Ectodermal cell (in vitro differentiated cells): ENCODE data around the gene HSPA1B.
A peak's percentile ranks its signal among the peaks of the same experiment; 100 is the strongest.
"Not testable (repeated sequence)": the region's sequence is repeated elsewhere in the genome, so short reads cannot be mapped to it uniquely, and the experiment has no call there.

Experiments used
- H3K27ac ChIP-seq: 2 replicates; pipeline ENCODE4 v1.7.0; 2013; ENCODE audit warnings: mild to moderate bottlenecking, low read depth, low read length; ENCODE audit not compliant: insufficient read depth, poor library complexity, severe bottlenecking
- H3K27me3 ChIP-seq: 2 replicates; pipeline ENCODE4 v1.7.0; 2013; ENCODE audit warnings: mild to moderate bottlenecking, low read length; ENCODE audit not compliant: insufficient read depth, control insufficient read depth, poor library complexity, severe bottlenecking
- H3K36me3 ChIP-seq: one replicate; pipeline ENCODE4 v1.7.0; 2013; ENCODE audit warnings: low read length; ENCODE audit not compliant: control insufficient read depth, insufficient read depth
- H3K4me1 ChIP-seq: one replicate; pipeline ENCODE4 v1.7.0; 2013; ENCODE audit warnings: low read length; ENCODE audit not compliant: control insufficient read depth, insufficient read depth
- H3K4me3 ChIP-seq: 2 replicates; pipeline ENCODE4 v1.7.0; 2013; ENCODE audit warnings: low read depth, low read length, control low read depth; ENCODE audit not compliant: insufficient read depth
- H3K9me3 ChIP-seq: 2 replicates; pipeline ENCODE4 v1.7.0; 2013; ENCODE audit warnings: mild to moderate bottlenecking, low read length, moderate library complexity; ENCODE audit not compliant: control insufficient read depth
- WGBS, 2 experiments: methylation state at CpG; one replicate each; pipeline ENCODE4 v1.1.7; 2013; ENCODE audit warnings: missing lambda C conversion rate in 2 of 2; 5-methylcytosine and 5-hydroxymethylcytosine counted together

HSPA1B gene

DNA sequence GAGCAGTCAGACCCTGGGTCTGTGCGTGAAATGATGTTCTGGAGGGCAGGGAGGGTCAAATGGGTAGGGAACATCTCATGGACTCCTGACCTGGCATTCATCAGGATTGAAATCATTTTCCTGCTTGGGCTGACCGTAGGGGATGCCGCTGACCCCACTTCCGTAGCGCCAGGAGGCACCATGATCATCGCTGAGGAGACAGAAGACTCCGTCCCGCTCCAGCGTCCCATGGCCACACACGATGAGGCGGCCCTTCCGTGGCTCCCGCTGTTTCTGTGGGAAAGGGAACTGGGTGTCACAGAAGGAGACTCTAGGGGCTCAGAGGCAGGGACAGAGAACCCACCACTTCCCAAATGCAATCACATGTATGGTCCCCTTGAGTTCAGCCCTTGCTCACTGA is 32.8 kb downstream of the HSPA1B start:
- WGBS, 2 experiments, result 95 to 97% methylated on average over 13 of the region's 13 CpGs
- Histone ChIP-seq H3K36me3 (peaks cover 7% of the 10 kb centered on the region), H3K27ac (no peak overlapping the region), H3K27me3 (no peaks in the 10 kb centered on the region), H3K4me3 (no peak overlapping the region), H3K9me3 (no peaks in the 10 kb centered on the region), H3K4me1 (peaks cover 8% of the 10 kb centered on the region)

DNA sequence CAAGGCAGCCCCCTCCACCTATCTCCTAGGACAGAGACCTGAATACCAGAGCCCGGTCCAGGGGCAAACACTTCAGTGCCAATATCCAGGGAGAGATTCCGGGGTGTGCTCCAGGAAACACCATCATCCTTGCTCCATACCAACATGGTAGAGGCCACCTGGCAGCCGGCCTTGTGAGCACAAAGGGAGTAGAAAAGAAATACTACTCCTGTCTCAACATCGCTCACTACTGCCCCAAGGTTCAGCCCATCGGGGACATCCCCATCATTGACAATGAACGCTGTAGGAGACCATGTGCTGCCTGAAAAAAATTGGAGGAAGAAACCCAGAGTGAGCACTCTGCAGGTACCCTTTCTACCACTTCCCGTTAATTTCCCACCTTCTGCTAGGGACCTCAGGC is 33.6 kb downstream of the HSPA1B start:
- peaks cover 7% of the 10 kb centered on the region for H3K36me3 ChIP-seq
- H3K27me3 ChIP-seq, result no peaks in the 10 kb centered on the region
- peaks cover 9% of the 10 kb centered on the region for H3K4me1 ChIP-seq
- WGBS, 2 experiments, result 91 to 92% methylated on average over 7 of the region's 7 CpGs
- H3K4me3 ChIP-seq, result no peak overlapping the region
- H3K27ac ChIP-seq, result no peak overlapping the region
- no peaks in the 10 kb centered on the region for H3K9me3 ChIP-seq

DNA sequence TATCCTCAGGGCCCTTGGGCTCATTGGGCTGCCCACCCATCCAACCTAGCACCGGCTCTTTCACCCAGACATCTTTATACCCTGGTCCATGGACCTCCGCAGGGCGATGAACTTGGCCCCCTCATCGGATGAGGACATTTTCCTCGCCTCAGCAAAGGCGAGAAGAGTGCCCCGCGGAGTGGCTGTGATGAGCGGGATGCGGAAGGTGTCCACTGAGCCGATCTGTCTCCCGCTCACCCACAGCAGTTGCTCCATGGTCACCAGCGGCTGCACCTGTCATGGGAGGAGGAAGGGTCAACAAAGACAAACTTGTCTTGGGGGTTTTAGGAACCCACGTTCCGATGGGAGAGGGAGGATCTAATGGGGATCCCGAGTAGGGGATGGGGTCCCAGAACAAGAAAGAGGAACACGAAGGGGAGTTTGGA is 34.4 kb downstream of the HSPA1B start:
- 62 to 64% methylated on average over 17 of the region's 17 CpGs for WGBS, 2 experiments
- peaks cover 7% of the 10 kb centered on the region for H3K36me3 ChIP-seq
- H3K27ac ChIP-seq, result no peak overlapping the region
- no peaks in the 10 kb centered on the region for H3K27me3 ChIP-seq
- no peaks in the 10 kb centered on the region for H3K9me3 ChIP-seq
- peaks cover 9% of the 10 kb centered on the region for H3K4me1 ChIP-seq
- peak overlapping the region; percentile 84 for H3K4me3 ChIP-seq

DNA sequence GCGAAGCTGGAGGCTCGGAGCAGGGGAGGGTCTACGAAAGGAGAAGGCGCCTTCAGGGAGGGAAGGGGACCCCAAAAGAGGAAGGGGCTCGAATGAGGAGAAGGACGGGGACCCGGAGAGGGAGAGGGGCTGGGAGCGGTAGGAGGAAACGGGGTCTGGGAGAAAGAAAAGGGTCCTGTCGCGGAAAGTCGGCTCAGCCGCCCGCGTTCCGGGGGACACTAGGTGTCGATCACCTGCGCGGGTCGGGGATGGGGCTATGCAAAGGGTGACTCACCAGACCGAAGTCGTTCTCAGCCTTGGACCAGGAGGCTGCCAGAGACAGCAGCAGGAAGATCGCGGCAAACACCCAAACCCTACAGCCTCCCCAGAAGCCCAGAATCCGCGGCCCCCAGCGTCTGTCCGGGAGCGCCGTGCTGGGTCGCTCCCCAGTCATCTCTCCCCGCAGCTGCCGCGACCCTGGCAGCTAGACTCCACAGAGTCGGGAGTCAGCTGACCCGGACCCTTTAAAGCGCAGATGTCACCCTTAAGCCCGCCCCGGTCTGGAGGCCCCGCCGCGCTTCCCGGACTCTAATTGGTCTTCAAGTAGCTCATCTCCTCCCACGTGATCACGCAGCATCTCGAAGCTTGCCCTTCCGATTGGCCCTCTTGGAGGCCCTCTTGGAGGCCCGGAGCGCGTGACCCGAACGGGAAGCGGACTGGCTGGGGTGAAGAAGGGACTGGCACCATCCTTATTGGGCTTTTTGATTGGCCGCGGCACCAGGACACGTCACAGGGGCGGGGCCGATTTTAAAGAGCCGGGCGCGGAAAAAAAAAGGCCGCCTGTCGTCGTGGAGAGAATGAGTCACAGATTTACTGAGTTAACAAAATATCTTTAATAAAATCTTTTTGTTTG is 35.1 kb downstream of the HSPA1B start, which contains the start of gene NEU1:
NEU1 (minus strand) TSS at position 478 of the 892 bp plus-strand sequence; CDS start at position 433, 45 bp downstream.
- Histone ChIP-seq H3K4me1 (peaks cover 9% of the 10 kb centered on the region), H3K36me3 (peaks cover 7% of the 10 kb centered on the region), H3K9me3 (no peaks in the 10 kb centered on the region), H3K27me3 (no peaks in the 10 kb centered on the region), H3K27ac (peak within 1 kb of the TSS; percentile 91), H3K4me3 (peak within 1 kb of the TSS; percentile 84)
- WGBS, 2 experiments, result 1 to 2% methylated on average over 64 of the region's 64 CpGs

DNA sequence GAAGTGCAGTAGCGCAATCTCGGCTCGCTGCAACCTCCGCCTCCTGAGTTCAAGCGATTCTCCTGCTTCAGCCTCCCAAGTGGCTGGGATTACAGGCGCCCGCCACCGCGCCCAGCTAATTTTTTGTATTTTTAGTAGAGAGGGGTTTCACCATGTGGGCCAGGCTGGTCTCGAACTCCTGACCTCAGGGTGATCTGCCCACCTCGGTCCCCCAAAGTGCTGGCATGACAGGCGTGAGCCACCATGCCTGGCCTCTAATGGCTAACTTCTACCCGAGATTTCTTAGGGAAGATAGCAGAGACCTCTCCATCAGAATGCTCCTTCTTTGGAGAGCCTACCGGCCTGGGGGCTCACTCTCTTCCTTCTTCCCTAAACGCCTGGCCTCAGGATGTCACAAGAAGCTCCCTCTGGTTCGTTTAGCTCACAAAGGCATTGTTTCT is 36.6 kb downstream of the HSPA1B start:
- not testable (repeated sequence) for H3K9me3 ChIP-seq, H3K36me3 ChIP-seq, H3K4me1 ChIP-seq, H3K27me3 ChIP-seq
- peak overlapping the region; percentile 91 for H3K27ac ChIP-seq
- WGBS, 2 experiments, result 34% methylated on average over 16 of the region's 16 CpGs
- peak overlapping the region; percentile 84 for H3K4me3 ChIP-seq

DNA sequence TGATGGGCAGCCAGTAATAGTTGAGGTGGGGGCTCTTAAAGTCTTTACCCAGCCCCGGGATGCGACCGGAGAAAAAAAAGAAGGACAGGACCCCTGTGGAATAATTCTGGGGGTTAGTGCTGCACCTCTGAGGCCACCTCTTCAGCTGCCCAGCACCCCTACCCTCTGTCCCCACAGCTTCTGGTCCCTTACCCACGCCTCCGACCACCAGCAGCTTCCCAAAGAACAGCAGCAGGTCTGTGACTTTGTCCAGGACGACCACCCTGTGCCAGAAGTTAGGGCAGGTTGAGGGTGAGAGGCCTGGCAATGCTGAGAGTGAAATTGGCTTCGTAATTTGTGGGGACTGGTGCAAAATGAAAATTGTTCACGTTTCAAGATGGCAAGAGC is 37.3 kb downstream of the HSPA1B start:
- H3K27ac ChIP-seq, result no peak overlapping the region
- H3K4me1 ChIP-seq, result peaks cover 9% of the 10 kb centered on the region
- no peaks in the 10 kb centered on the region for H3K27me3 ChIP-seq
- peaks cover 2% of the 10 kb centered on the region for H3K36me3 ChIP-seq
- no peaks in the 10 kb centered on the region for H3K9me3 ChIP-seq
- 88 to 90% methylated on average over 8 of the region's 8 CpGs for WGBS, 2 experiments
- H3K4me3 ChIP-seq, result no peak overlapping the region

DNA sequence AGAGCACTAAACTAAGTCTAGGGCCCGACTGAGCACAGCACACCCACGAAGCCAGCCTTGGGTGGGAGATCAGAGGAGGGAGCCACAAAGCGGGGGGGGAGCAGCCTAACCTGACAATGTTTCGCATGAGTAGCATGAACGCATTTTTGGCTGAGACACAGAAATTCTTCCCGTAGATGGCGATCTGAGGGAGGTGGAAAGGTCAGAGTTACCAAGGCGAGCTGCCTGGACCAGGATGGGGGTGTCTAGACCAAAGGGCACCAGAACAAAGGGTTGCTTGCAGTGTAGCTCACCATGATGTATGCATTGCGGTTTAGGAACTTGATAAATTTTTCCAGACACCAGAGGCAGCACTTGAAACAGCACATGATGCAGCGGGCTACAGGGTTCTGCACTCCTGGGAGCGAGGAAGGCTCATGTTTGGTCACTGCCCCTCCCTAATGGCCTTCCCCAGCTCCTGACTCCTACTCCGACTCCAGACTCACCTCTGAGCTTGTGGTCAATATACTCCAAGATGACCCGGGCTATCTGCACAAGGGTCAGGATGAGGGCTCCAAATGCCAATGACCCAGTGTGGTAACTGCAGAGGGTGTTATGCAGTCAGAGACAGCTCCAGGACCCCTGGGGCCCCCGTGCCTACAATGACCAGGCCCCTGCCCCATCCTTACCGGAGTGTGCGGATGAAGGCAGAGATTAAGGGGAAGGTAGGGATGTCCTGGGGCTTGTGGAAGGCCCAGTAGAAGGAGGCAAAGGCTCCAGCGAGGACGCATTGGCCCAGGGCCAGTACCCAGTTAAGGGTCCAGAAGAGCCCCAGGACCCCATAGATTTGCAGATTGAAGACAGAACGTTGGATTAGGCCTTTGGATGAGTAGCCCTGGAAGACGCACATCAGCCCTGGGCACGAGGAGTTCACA is 37.9 kb downstream of the HSPA1B start:
- peaks cover 9% of the 10 kb centered on the region for H3K4me1 ChIP-seq
- H3K36me3 ChIP-seq, result no peaks in the 10 kb centered on the region
- no peak overlapping the region for H3K27ac ChIP-seq
- H3K4me3 ChIP-seq, result no peak overlapping the region
- no peaks in the 10 kb centered on the region for H3K9me3 ChIP-seq
- 87 to 90% methylated on average over 21 of the region's 21 CpGs for WGBS, 2 experiments
- no peaks in the 10 kb centered on the region for H3K27me3 ChIP-seq

DNA sequence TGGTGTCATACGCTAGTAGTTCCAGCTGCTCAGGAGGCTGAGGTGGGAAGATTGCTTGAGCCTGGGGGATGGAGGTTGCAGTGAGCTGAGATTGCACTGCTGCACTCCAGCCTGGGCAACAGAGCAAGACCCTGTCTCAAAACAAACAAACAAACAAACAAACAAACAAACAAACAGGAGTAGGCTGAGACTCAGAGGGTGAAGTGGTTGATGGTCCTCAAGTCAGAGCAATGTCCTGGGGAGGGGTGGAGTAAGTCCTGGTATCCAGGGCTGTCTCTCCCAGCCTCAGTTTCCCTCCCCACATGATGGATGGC is 41.1 kb downstream of the HSPA1B start:
- H3K4me1 ChIP-seq, result peaks cover 17% of the 10 kb centered on the region
- not testable (repeated sequence) for H3K4me3 ChIP-seq, H3K36me3 ChIP-seq, H3K27ac ChIP-seq, H3K9me3 ChIP-seq, H3K27me3 ChIP-seq
- WGBS, 2 experiments, result 93 to 97% methylated on average over 1 of the region's 1 CpG

DNA sequence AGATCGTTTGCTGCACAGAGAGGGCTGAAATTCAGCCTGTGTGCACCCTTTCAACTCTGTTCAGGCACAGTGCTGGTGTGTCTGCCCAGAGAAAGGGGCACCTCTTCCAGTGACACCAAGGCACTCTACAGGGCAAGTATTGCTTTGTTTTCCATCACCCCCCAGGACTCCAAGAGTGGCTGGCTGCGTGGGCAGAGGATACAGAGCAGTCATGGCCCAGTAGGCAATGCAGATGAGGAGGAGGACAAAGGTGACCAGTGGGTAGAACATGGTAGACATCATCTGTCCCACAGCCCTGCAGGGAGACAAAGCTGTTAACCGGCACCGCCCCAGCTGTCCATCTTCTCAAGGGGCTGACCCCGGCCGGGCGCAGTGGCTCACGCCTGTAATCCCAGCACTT is 41.8 kb downstream of the HSPA1B start:
- H3K27ac ChIP-seq, result no peak overlapping the region
- no peaks in the 10 kb centered on the region for H3K27me3 ChIP-seq
- no peak overlapping the region for H3K4me3 ChIP-seq
- no peaks in the 10 kb centered on the region for H3K9me3 ChIP-seq
- H3K4me1 ChIP-seq, result peaks cover 17% of the 10 kb centered on the region
- 79 to 83% methylated on average over 8 of the region's 8 CpGs for WGBS, 2 experiments
- H3K36me3 ChIP-seq, result no peaks in the 10 kb centered on the region

DNA sequence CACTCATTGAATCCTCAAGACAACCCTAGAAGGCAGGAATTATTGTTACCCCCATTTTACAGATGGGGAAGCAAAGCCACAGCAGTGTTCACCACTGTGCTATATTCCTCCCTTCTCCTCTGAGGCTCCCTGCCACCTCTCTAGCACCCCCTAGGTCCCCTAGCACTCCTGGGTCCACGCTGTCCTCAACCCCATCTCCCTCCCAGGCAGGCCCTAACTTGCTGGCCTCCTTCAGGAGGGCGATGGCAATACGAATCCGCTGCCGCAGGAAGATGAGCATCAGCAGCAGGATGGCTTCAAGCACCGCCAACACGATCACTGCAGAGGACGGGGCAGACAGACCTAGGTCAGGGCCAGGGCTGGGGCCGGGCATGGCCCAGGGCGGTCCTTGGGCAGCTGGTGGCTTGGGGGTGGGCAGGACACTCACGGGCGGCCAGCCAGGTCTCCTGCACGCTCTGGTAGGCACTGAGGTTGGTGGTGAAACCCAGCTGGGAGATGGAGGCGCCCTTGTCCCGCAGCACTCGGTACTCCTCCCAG is 42.9 kb downstream of the HSPA1B start:
- H3K36me3 ChIP-seq, result no peaks in the 10 kb centered on the region
- no peaks in the 10 kb centered on the region for H3K9me3 ChIP-seq
- no peak overlapping the region for H3K27ac ChIP-seq
- no peak overlapping the region for H3K4me3 ChIP-seq
- H3K27me3 ChIP-seq, result no peaks in the 10 kb centered on the region
- H3K4me1 ChIP-seq, result peaks cover 8% of the 10 kb centered on the region
- WGBS, 2 experiments, result 88 to 90% methylated on average over 16 of the region's 16 CpGs
